Caco-2 (cell line): ENCODE measurements around the gene IGSF23. TPM values are rescaled to one million over a fixed set of nuclear protein-coding genes. Genes with fewer than 3 reads are reported as not detected.
"Not testable (repeated sequence)": the region's sequence is repeated elsewhere in the genome, so short reads cannot be mapped to it uniquely, and the experiment has no call there.

Source experiments
- BruUV-seq: library from RNA; stranded (reverse); fragments of 400-500 nt; replicated peaks from 2 replicates; lab custom pipeline; 2021; lab: Mats Ljungman, UMichigan
- CTCF ChIA-PET: fragments of 300-600 bp; sonication (Branson Sonifier 250); formaldehyde crosslinking; loops from one replicate; lab custom pipeline; 2022; ENCODE audit warnings: antibody characterized with exemption; lab: Charles Lee
- POLR2A ChIA-PET: fragments of 300-600 bp; sonication (Branson Sonifier 250); formaldehyde crosslinking; loops from one replicate; lab custom pipeline; 2022; ENCODE audit warnings: antibody characterized with exemption; lab: Charles Lee
- DNase-seq, 2 experiments: peaks; one replicate each; pipeline versions ENCODE4 v3.0.0 to v3.0.0-alpha.2; 2020 to 2022
- H3K27me3 ChIP-seq: replicated peaks from 2 replicates; pipeline ENCODE4 v1.6.0; 2011; ENCODE audit warnings: low read length; ENCODE audit not compliant: control insufficient read depth, insufficient read depth
- H3K36me3 ChIP-seq: 2 replicates; pipeline ENCODE4 v1.5.1; 2011; ENCODE audit warnings: low read length; ENCODE audit not compliant: control insufficient read depth, insufficient read depth
- H3K4me1 ChIP-seq: fragments of 250-450 bp; sonication (Bioruptor Pico); 2 replicates; pipeline ENCODE4 v1.5.1; 2020; ENCODE audit warnings: mild to moderate bottlenecking
- H3K4me3 ChIP-seq: 2 replicates; pipeline ENCODE4 v1.5.1; 2011; ENCODE audit warnings: low read depth, mild to moderate bottlenecking, control low read depth, low read length
- H3K9me3 ChIP-seq: fragments of 250-450 bp; sonication (Bioruptor Pico); 2 replicates; pipeline ENCODE4 v1.5.1; 2020; ENCODE audit warnings: mild to moderate bottlenecking, moderate library complexity
- H3K27ac Mint-ChIP-seq: one replicate; pipeline ENCODE4 v1.8.0; 2022; ENCODE audit warnings: mixed read lengths; ENCODE audit not compliant: unreplicated experiment
- H3K27me3 Mint-ChIP-seq: one replicate; pipeline ENCODE4 v1.8.0; 2022; ENCODE audit warnings: mixed read lengths; ENCODE audit not compliant: insufficient read depth, unreplicated experiment
- H3K36me3 Mint-ChIP-seq: one replicate; pipeline ENCODE4 v1.8.0; 2022; ENCODE audit warnings: mild to moderate bottlenecking, mixed read lengths; ENCODE audit not compliant: insufficient read depth, unreplicated experiment
- H3K4me1 Mint-ChIP-seq: one replicate; pipeline ENCODE4 v1.8.0; 2022; ENCODE audit warnings: low read depth, mixed read lengths; ENCODE audit not compliant: unreplicated experiment
- H3K4me3 Mint-ChIP-seq: one replicate; pipeline ENCODE4 v1.8.0; 2022; ENCODE audit warnings: mild to moderate bottlenecking, moderate library complexity, mixed read lengths; ENCODE audit not compliant: unreplicated experiment
- H3K9me3 Mint-ChIP-seq: one replicate; pipeline ENCODE4 v1.8.0; 2022; ENCODE audit warnings: mixed read lengths; ENCODE audit not compliant: unreplicated experiment
- intact Hi-C: fragments of 100-400 bp; cut with micrococcal nuclease; formaldehyde crosslinking; loops from one replicate; pipeline ENCODE4 v1.10.0; 2022; ENCODE audit not compliant: unreplicated experiment
- total RNA-seq: library from RNA; stranded (reverse); gene quantifications from 2 replicates; pipeline ENCODE4 v1.2.3, GENCODE V29; 2022
- TF ChIP-seq, protein P1 (sequence below), 2 experiments: fragments of 200-600 bp in 1 of 2; IDR thresholded peaks; 1 replicate in 1 of 2; 2 replicates in 1 of 2; pipeline versions ENCODE4 v1.5.1 to v1.8.0; 2011 to 2022; ENCODE audit warnings: antibody characterized with exemption in 1 of 2, control low read depth in 1 of 2, inconsistent platforms in 1 of 2, low read depth in 1 of 2, low read length in 1 of 2, mild to moderate bottlenecking in 1 of 2, moderate library complexity in 1 of 2; ENCODE audit not compliant: insufficient read depth in 1 of 2, severe bottlenecking in 1 of 2, unreplicated experiment in 1 of 2

IGSF23 gene
- total RNA-seq, 1 experiment from 2014 or later, result 3.9 TPM

DNA sequence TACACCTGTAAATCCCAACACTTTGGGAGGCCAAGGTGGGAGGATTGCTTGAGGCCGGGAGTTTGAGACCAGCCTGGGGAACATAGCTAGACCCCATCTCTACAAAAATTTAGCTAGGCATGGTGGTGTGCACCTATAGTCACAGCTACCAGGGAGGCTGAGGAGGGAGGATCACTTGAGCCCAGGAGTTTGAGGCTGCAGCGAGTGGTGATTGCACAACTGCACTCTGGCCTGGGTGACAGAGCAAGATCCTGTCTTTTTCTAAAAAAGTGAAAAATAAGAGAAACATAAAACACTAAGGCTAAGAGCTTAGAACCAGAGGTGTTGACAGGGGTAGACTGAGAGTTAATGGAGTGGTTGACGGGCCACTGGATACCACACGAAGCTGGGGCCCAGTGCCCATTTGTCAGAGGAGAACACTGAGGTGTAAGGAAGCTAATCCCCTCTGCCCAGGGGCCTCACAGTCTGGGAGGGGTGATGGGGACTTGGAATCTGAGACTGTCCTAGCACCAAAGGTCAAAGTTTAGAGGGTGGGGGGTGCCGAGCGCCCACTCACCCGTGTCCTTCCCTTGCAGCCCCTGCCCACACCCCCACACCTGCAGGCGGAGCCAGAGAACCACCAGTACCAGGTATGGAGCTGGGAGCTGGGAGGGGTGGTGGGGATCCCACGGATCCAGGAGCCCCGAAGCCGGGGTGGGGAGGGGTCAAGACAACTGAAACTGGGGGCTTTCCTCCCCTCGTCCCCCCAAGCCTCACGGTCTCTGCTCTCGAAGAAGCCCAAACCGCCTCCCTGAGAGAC is 68.8 kb downstream of the IGSF23 start:
- H3K36me3 ChIP-seq, result no peaks in the 10 kb centered on the region; the same call in 1 of the 2 replicates
- no peaks in the 10 kb centered on the region for H3K9me3 Mint-ChIP-seq
- ChIA-PET POLR2A (interaction anchor here (0.6 kb wide), 1 partner anchor 17 kb away, joined by 11 read pairs; no protein-coding TSS in a partner anchor), CTCF (interaction anchor here (0.7 to 1.0 kb wide), 2 partner anchors 42 to 105 kb away, joined by 4 read pairs; no protein-coding TSS in a partner anchor)
- H3K36me3 Mint-ChIP-seq, result no peaks in the 10 kb centered on the region
- H3K4me1 Mint-ChIP-seq, result peaks cover 18% of the 10 kb centered on the region
- no peaks in the 10 kb centered on the region for H3K27me3 Mint-ChIP-seq
- no peak overlapping the region for H3K27ac Mint-ChIP-seq
- no peaks in the 10 kb centered on the region for H3K27me3 ChIP-seq
- no peak overlapping the region for H3K4me3 ChIP-seq
- no peak for DNase-seq
- TF ChIP-seq, protein P1, sequence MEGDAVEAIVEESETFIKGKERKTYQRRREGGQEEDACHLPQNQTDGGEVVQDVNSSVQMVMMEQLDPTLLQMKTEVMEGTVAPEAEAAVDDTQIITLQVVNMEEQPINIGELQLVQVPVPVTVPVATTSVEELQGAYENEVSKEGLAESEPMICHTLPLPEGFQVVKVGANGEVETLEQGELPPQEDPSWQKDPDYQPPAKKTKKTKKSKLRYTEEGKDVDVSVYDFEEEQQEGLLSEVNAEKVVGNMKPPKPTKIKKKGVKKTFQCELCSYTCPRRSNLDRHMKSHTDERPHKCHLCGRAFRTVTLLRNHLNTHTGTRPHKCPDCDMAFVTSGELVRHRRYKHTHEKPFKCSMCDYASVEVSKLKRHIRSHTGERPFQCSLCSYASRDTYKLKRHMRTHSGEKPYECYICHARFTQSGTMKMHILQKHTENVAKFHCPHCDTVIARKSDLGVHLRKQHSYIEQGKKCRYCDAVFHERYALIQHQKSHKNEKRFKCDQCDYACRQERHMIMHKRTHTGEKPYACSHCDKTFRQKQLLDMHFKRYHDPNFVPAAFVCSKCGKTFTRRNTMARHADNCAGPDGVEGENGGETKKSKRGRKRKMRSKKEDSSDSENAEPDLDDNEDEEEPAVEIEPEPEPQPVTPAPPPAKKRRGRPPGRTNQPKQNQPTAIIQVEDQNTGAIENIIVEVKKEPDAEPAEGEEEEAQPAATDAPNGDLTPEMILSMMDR (IDR thresholded peaks at IDR 0.05; ENCODE audit: insufficient read depth in 1 of 2, low read depth in 1 of 2, low read length in 1 of 2, severe bottlenecking in 1 of 2, unreplicated experiment in 1 of 2), result no peak
- no TSS peak for BruUV-seq
- intact Hi-C loops, result no loop called here
- peaks cover 15% of the 10 kb centered on the region for H3K4me1 ChIP-seq
- no peaks in the 10 kb centered on the region for H3K9me3 ChIP-seq
- no peak overlapping the region for H3K4me3 Mint-ChIP-seq

DNA sequence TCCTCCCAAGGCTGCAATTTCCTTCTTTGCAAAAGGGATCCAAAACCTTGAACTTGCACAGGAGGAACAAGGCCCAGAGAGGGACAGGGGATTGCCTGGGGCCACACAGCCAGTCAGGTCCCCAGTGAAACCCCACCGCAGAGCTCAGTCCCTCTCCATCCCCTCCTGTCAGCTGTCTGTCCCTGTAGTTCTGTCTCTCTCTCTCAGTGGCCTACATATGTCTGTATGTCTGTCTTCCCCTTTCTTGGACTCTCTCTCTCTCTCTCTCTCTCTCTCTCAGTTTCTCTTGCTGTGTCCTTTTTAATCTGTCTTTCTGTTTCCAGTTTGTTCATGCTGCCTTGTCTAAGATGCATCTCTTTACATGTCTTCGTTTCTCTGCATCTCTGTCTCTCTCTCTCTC is 69.4 kb downstream of the IGSF23 start:
- ChIA-PET POLR2A (interaction anchor here (0.6 kb wide), 1 partner anchor 17 kb away, joined by 11 read pairs; no protein-coding TSS in a partner anchor), CTCF (interaction anchor here (0.7 to 1.0 kb wide), 2 partner anchors 41 to 106 kb away, joined by 4 read pairs; no protein-coding TSS in a partner anchor)
- H3K27me3 ChIP-seq, result no peaks in the 10 kb centered on the region
- no peak overlapping the region for H3K4me3 ChIP-seq
- no peak overlapping the region for H3K4me3 Mint-ChIP-seq
- intact Hi-C loops, result no loop called here
- no peaks in the 10 kb centered on the region for H3K36me3 Mint-ChIP-seq
- H3K27me3 Mint-ChIP-seq, result no peaks in the 10 kb centered on the region
- DNase-seq, result no peak
- no TSS peak for BruUV-seq
- H3K27ac Mint-ChIP-seq, result no peak overlapping the region
- no peaks in the 10 kb centered on the region for H3K9me3 Mint-ChIP-seq
- no peaks in the 10 kb centered on the region for H3K9me3 ChIP-seq
- H3K36me3 ChIP-seq, result no peaks in the 10 kb centered on the region; the same call in 1 of the 2 replicates
- peaks cover 13% of the 10 kb centered on the region for H3K4me1 Mint-ChIP-seq
- TF ChIP-seq, protein P1 (IDR thresholded peaks at IDR 0.05; ENCODE audit: insufficient read depth in 1 of 2, low read depth in 1 of 2, low read length in 1 of 2, severe bottlenecking in 1 of 2, unreplicated experiment in 1 of 2), result no peak
- peaks cover 8% of the 10 kb centered on the region for H3K4me1 ChIP-seq

DNA sequence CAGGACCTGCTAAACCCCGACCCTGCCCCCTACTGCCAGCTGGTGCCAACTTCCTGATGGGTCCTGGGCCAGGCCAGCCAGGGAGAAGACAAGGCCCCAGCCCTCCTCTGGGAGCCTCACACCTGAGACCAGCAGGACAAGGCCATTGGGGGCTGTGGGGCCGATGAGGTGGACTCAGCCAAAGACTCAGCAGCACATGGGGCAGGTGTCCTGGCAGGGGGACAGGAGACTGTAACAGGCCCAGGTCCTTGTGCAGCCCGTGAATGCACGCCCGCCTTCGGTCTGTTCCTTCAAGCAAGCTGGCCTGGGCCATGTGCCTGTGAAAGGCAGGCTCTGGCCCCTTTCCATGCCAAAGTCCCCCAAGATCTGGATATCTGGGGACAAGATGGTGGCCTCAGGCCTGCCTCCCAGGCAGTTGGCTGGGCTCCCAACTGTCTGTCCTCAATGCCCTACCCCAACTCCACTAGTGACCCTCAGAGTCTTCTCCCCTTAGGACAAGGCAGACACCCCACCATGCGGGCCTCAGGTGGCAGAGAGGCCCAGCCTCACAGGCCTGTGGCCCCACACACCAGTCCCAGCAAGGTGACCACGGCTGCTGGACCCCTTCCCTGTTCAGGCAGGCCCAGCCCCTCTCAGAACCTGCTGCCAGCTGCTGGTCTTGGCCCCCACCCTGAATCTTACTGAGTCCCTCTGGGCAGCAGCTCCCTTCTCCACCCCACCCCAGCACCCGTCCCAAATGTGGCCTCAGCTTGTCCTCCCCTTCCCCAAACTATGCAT is 70.3 kb downstream of the IGSF23 start:
- no peak for DNase-seq
- H3K27ac Mint-ChIP-seq, result no peak overlapping the region
- no TSS peak for BruUV-seq
- H3K36me3 Mint-ChIP-seq, result no peaks in the 10 kb centered on the region
- Histone ChIP-seq H3K4me3 (no peak overlapping the region), H3K9me3 (no peaks in the 10 kb centered on the region), H3K27me3 (no peaks in the 10 kb centered on the region), H3K4me1 (0 out of 2 replicates have a peak, but pooled peaks cover 4% of the 10 kb centered on the region), H3K36me3 (no peaks in the 10 kb centered on the region; the same call in 1 of the 2 replicates)
- no peaks in the 10 kb centered on the region for H3K9me3 Mint-ChIP-seq
- peaks cover 13% of the 10 kb centered on the region for H3K4me1 Mint-ChIP-seq
- POLR2A ChIA-PET, result no interaction called here
- no peaks in the 10 kb centered on the region for H3K27me3 Mint-ChIP-seq
- TF ChIP-seq, protein P1 (IDR thresholded peaks at IDR 0.05; ENCODE audit: insufficient read depth in 1 of 2, low read depth in 1 of 2, low read length in 1 of 2, severe bottlenecking in 1 of 2, unreplicated experiment in 1 of 2), result no peak
- H3K4me3 Mint-ChIP-seq, result no peak overlapping the region
- intact Hi-C loops, result no loop called here
- CTCF ChIA-PET, result interaction anchor here (0.8 kb wide), 1 partner anchor 87 kb away, joined by 3 read pairs; no protein-coding TSS in a partner anchor

DNA sequence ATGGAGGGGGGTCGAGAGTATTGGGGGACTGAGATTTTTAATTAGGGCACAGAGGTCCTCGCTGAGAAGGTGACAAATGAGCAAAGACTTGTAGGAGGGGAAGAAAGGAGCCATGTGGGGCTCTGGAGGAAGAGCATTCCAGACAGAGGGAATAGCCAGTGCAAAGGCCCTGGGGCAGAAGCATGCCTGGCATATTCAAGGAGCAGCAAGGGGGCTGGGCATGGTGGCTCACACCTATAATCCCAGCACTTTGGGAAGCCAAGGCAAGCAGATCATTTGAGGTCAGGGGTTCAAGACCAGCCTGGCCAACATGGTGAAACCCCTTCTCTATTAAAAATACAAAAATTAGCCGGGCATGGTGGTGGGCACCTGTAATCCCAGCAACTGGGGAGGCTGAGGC is 71.0 kb downstream of the IGSF23 start:
- H3K9me3 ChIP-seq, POLR2A ChIA-PET, DNase-seq, H3K4me3 Mint-ChIP-seq, H3K9me3 Mint-ChIP-seq, H3K27ac Mint-ChIP-seq, H3K27me3 ChIP-seq, H3K27me3 Mint-ChIP-seq, intact Hi-C loops, H3K4me3 ChIP-seq, BruUV-seq, H3K36me3 ChIP-seq, H3K4me1 ChIP-seq, CTCF ChIA-PET, H3K36me3 Mint-ChIP-seq: not testable (repeated sequence)
- H3K4me1 Mint-ChIP-seq, result peaks cover 17% of the 10 kb centered on the region
